Stimulated activated naive CD8-positive, alpha-beta T cell treated with anti-CD3 and anti-CD28 coated beads, Interleukin-15, Interleukin-2, amounts not matched to agents 100 ng/mL and 50 ng/mL, for 24 hours (primary cell): ENCODE measurements around the gene TLE4.
"Not testable (repeated sequence)": the region's sequence is repeated elsewhere in the genome, so short reads cannot be mapped to it uniquely, and the experiment has no call there.

Experiments used
- H3K27ac Mint-ChIP-seq: one replicate; pipeline ENCODE4 v1.8.0; 2021; ENCODE audit warnings: mild to moderate bottlenecking, mixed read lengths
- H3K27me3 Mint-ChIP-seq: one replicate; pipeline ENCODE4 v1.8.0; 2021; ENCODE audit warnings: mixed read lengths
- H3K36me3 Mint-ChIP-seq: one replicate; pipeline ENCODE4 v1.8.0; 2021; ENCODE audit warnings: low read depth, mixed read lengths
- H3K4me1 Mint-ChIP-seq: one replicate; pipeline ENCODE4 v1.8.0; 2021; ENCODE audit warnings: low read depth, mixed read lengths
- H3K4me3 Mint-ChIP-seq: one replicate; pipeline ENCODE4 v1.8.0; 2021; ENCODE audit warnings: mild to moderate bottlenecking, mixed read lengths
- H3K9me3 Mint-ChIP-seq: one replicate; pipeline ENCODE4 v1.8.0; 2021; ENCODE audit warnings: mixed read lengths

Gene TLE4

DNA sequence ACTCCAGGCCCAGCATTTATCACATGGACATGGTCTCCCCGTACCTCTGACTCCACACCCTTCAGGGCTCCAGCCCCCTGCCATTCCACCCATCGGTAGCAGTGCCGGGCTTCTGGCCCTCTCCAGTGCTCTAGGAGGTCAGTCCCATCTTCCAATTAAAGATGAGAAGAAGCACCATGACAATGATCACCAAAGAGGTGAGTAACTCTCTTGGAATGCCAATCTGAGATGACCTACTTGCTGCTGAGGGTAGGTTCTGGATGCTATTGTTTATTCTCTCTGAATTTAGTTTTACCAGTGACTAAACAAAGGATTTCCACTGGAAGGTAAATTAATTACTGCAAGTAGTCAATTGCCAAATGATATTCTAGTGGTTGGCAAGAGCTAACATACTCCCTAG, 80.8 kb downstream of the TLE4 start:
- H3K27ac Mint-ChIP-seq, result no peak overlapping the region
- no peaks in the 10 kb centered on the region for H3K27me3 Mint-ChIP-seq

DNA sequence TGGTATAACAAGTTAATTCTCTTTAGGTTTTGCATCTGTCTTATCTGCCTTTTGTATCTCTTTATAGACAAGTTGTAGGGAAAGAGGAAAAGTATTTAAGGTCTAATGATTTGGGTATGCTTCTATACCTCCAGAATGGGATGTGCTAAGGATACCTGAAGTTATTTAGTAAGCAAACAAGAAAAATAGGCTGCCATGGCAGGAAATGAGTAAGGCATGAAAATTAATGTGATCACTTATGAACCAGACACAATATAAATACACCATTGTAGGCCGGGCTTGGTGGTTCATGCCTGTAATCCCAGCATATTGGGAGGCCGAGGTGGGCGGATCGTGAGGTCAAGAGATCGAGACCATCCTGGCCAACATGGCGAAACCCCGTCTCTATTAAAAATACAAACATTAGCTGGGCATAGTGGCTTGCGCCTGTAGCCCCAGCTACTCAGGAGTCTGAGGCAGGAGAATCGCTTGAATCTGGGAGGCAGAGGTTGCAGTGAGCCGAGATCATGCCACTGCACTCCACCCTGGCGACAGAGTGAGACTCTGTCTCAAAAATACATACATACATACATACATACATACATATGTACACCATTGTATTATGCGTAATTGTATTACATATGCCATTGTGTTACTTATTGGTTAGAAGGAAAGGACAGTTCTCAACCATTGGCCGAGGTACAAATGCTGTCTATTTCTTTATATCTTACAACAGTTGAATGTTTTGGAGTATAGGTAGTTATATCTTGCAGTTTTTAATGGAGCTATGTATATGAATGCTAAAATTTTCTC, 83.0 kb downstream of the TLE4 start:
- not testable (repeated sequence) for H3K27me3 Mint-ChIP-seq, H3K9me3 Mint-ChIP-seq, H3K4me3 Mint-ChIP-seq, H3K27ac Mint-ChIP-seq
- H3K4me1 Mint-ChIP-seq, result peaks cover 23% of the 10 kb centered on the region
- H3K36me3 Mint-ChIP-seq, result peaks cover 56% of the 10 kb centered on the region

More for the DNA sequence above, 80.8 kb downstream of the TLE4 start:
- Mint-ChIP-seq H3K4me1 (peaks cover 6% of the 10 kb centered on the region), H3K9me3 (no peaks in the 10 kb centered on the region), H3K4me3 (no peak overlapping the region), H3K36me3 (peaks cover 41% of the 10 kb centered on the region)

DNA sequence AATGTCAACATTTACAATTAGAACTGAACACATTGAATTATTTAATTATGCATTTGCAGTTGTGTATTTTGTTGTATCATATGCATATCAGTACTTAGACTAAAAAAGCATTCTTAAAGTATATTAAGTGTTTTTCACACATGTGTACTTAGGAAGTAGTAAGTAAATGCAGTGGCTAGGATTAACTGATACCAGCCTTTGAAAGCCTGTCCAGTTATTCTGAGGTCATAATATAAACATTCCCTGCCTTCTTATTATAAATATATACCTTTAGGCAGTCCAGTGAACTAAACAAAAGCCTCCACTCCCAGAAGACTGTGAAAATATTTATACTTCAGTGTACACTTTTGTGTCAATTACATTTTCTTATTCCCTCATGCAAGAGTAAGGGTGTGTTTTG, 83.8 kb downstream of the TLE4 start:
- Mint-ChIP-seq H3K27me3 (no peaks in the 10 kb centered on the region), H3K9me3 (no peaks in the 10 kb centered on the region), H3K4me1 (peaks cover 23% of the 10 kb centered on the region), H3K4me3 (no peak overlapping the region), H3K27ac (no peak overlapping the region), H3K36me3 (peaks cover 54% of the 10 kb centered on the region)

DNA sequence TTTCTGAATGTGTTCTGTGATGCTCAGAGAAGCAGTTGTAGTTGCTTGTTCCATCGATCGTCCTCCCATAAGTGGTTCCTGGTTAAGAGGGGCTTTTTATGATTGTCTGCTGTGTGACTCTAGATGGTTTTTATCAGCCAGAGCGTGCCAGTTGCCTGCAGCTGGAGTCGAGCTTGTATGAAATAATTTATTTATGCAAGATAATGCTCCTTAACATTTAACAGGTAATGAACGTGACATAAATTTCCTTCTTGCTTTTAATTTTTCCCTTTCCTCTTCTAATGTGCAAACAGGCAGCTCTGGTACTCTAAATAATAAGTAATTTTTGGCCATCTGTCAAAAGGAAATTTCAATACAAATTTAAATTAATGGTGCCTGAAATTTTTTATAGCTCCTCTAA, 84.4 kb downstream of the TLE4 start:
- H3K4me1 Mint-ChIP-seq, result peaks cover 26% of the 10 kb centered on the region
- no peaks in the 10 kb centered on the region for H3K27me3 Mint-ChIP-seq
- no peak overlapping the region for H3K27ac Mint-ChIP-seq
- peaks cover 54% of the 10 kb centered on the region for H3K36me3 Mint-ChIP-seq
- no peaks in the 10 kb centered on the region for H3K9me3 Mint-ChIP-seq
- no peak overlapping the region for H3K4me3 Mint-ChIP-seq

DNA sequence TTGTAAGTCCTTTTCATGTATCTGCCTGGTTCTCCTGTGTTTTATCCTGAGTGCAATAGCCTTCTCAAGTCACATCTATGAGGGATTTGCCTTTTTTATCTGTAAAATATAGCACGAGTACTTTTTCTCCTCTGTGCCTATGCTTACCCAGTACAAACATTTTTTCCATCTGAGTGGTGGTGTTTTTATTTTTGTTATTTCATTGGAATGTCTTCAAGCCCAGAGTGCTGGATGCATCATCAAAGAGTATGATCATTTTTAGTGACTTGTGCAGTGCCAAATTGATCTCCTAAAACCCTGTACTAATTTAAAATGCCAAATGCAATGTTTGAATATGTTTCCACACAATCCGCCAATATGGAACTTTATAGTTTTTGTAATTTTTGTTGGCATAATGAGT, 86.1 kb downstream of the TLE4 start:
- Mint-ChIP-seq H3K27me3 (no peaks in the 10 kb centered on the region), H3K4me3 (no peak overlapping the region)

DNA sequence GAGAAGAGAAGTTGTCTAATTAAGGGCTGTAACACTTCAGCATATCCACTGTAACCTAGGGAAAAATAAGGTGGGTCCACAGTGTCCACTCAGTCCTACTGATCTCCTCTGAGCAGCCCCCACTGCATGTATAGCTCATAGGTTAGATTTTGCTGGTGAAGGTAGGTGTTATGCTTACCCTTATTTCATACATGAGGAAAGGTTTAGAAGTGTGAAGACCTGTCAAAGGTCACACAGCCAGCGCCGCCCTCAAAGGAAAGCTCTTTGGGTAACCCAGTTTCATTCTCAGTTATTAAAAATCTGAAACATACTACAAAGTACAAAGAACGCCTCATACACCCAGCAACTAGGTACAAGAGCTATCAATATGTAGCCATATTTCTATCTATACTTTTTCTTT, 87.2 kb downstream of the TLE4 start:
- H3K9me3 Mint-ChIP-seq, result no peaks in the 10 kb centered on the region
- peaks cover 45% of the 10 kb centered on the region for H3K36me3 Mint-ChIP-seq
- no peak overlapping the region for H3K4me3 Mint-ChIP-seq
- no peak overlapping the region for H3K27ac Mint-ChIP-seq
- peaks cover 48% of the 10 kb centered on the region for H3K4me1 Mint-ChIP-seq
- no peaks in the 10 kb centered on the region for H3K27me3 Mint-ChIP-seq

More for the DNA sequence above, 86.1 kb downstream of the TLE4 start:
- peaks cover 56% of the 10 kb centered on the region for H3K36me3 Mint-ChIP-seq
- H3K9me3 Mint-ChIP-seq, result no peaks in the 10 kb centered on the region
- peaks cover 41% of the 10 kb centered on the region for H3K4me1 Mint-ChIP-seq
- no peak overlapping the region for H3K27ac Mint-ChIP-seq

DNA sequence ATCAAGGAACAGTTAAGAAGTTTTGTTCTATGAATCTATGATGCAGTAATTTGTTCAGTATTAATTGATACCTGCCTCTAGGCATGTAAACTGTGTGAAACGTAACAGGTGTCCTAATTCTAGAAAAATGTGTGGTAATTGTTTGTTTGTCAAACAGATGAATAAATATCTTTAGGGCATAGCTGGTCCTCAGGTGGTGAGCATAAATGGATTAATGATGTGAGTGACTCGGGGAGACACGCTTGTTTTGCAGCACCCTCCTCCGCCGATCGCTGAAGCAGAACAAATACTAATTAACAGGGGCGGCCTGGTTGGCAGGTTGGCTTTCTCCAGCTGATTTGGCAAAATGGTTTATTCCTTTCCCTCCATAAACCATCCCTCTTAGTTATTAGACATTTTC, 88.8 kb downstream of the TLE4 start:
- Mint-ChIP-seq H3K4me3 (no peak overlapping the region), H3K9me3 (no peaks in the 10 kb centered on the region), H3K27ac (no peak overlapping the region), H3K27me3 (no peaks in the 10 kb centered on the region), H3K4me1 (peaks cover 56% of the 10 kb centered on the region), H3K36me3 (peaks cover 43% of the 10 kb centered on the region)

DNA sequence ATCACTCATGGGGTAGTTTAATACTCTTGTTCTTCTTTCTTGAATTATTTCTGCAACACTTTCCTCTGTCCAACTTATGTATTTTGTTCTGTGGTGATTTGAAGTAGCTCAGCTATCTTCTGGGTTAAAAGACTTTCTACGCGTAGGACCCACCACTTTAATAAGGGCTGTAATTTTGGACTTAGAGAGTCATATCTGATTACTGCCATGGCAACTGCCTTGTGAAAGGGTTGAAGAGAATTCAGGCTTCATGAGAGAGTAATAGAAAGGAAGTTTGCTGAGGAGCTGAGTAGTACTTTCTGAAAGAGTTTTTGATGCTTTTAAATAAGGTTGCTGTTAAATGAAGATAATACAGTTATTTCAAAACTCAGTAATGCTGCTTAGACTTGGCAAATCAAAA, 89.5 kb downstream of the TLE4 start:
- H3K27ac Mint-ChIP-seq, result no peak overlapping the region
- no peaks in the 10 kb centered on the region for H3K27me3 Mint-ChIP-seq
- H3K9me3 Mint-ChIP-seq, result no peaks in the 10 kb centered on the region
- H3K4me3 Mint-ChIP-seq, result no peak overlapping the region
- peaks cover 60% of the 10 kb centered on the region for H3K4me1 Mint-ChIP-seq
- H3K36me3 Mint-ChIP-seq, result peaks cover 37% of the 10 kb centered on the region

DNA sequence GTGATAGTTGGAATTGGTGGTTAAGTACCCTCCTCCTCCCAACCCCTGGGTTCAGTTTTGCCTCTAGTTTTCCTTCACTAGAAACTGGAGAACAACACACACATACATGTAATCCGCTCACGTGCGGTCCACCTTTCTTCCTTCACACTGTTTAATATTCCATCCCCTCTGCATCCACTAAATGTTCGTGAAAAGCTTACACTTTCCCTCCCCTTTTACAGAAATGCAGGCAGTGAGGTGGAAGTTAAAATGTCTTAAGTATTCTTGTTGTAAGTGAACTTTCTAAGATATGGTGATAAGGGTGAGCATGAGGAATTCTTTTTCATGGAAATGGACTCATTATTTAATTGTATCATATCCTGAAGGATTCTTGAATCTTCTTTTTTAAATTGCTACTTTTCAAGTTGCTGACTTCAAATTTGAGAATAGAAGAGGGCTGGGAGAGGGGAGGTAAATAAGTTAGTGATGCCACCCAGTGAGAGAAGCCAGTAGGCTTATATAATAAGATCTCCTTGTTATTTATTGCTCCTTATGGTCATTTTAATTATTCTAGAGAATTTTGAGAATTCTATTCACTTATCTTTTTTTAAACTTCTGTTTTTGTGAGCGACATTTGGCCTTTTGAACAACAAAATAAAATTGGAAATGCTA, 90.2 kb downstream of the TLE4 start:
- Mint-ChIP-seq H3K4me3 (no peak overlapping the region), H3K27me3 (no peaks in the 10 kb centered on the region), H3K36me3 (peaks cover 30% of the 10 kb centered on the region), H3K4me1 (peaks cover 60% of the 10 kb centered on the region), H3K9me3 (no peaks in the 10 kb centered on the region), H3K27ac (peak overlapping the region; percentile 34)

DNA sequence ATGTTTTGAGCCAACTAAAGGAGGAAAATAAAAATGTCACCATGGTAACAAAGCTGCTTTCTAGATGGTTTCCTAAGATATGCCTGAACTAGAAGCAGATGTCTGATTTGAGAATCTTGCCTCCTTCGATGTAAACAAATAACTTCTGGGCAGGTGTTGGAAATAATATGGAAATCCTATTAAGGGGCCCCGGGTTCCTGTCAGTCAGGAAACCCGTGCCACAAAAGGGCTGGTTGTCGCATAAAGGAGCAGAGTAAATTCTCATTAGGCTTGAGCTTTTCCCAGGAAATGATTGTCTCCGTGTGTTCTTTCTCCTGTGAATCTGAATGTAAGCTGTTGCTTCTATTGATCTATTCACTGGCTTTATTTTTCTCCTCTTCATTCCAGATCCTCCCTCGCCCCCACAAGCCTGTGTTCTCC, 90.8 kb downstream of the TLE4 start:
- H3K4me1 Mint-ChIP-seq, result peaks cover 58% of the 10 kb centered on the region
- H3K27me3 Mint-ChIP-seq, result no peaks in the 10 kb centered on the region
- H3K9me3 Mint-ChIP-seq, result no peaks in the 10 kb centered on the region
- H3K36me3 Mint-ChIP-seq, result peaks cover 27% of the 10 kb centered on the region
- no peak overlapping the region for H3K4me3 Mint-ChIP-seq
- peak overlapping the region; percentile 34 for H3K27ac Mint-ChIP-seq

DNA sequence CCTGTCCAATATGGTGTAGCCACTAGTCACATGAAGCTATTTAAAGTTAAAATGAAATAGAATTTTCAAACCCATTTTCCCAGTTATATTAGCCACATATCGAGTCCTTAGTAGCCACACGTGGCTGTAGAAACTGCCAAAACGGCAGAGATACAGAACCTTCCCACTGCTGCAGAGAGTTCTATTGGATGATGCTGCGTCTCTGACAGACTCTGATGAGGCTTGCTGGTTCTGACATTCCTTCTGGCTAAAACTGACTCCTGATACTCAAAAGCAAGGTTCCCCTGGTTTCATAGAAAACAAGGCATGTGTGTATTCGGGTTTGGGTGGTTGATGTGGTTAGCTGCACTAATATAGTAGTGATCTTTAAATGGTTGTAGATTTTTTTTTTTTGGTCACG, 91.5 kb downstream of the TLE4 start:
- peaks cover 30% of the 10 kb centered on the region for H3K36me3 Mint-ChIP-seq
- H3K27ac Mint-ChIP-seq, result no peak overlapping the region
- no peaks in the 10 kb centered on the region for H3K9me3 Mint-ChIP-seq
- H3K4me3 Mint-ChIP-seq, result no peak overlapping the region
- H3K27me3 Mint-ChIP-seq, result no peaks in the 10 kb centered on the region
- peaks cover 53% of the 10 kb centered on the region for H3K4me1 Mint-ChIP-seq

DNA sequence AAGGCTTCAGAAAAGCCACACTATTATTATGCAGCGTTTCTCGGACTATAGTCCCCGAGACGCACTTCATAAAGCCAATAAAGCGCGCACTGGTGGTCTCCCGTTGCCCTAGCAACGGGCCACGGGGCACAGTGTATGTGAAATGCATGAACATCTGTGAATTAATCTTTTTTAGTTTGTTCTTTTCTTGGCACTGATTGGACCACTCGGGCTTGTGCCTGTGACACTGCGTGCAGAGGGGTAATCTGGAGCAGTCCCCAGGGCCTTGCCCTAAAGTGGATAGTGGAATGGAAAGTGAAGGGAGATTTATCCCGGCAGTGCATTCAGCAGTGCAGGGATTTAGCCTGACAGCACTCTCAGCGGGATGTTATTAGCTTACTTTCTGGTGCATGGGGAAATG, 92.1 kb downstream of the TLE4 start:
- H3K4me3 Mint-ChIP-seq, result no peak overlapping the region
- H3K36me3 Mint-ChIP-seq, result peaks cover 28% of the 10 kb centered on the region
- peaks cover 47% of the 10 kb centered on the region for H3K4me1 Mint-ChIP-seq

DNA sequence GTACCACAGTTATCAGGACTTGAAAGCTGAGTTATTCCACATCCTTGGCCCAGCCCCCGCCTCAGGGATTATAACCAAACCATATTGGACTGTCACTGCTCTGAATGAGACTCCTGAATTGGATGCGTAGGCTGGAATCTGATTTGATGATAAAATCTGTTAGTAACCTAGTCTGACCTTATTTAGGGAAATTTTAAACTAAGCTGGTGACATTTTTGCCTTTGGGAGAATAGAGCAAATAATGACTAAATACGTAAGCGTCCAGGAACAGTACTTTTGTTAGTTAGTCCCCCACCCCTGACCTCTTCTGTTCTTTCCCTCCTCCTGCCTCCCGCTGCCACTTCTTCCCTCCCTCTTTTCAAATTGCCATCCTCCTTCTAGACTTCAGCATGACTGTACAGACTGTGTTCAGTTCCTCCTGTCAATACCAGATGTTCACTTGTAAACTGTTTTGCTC, 92.6 kb downstream of the TLE4 start:
- no peaks in the 10 kb centered on the region for H3K27me3 Mint-ChIP-seq
- H3K36me3 Mint-ChIP-seq, result peaks cover 23% of the 10 kb centered on the region
- H3K9me3 Mint-ChIP-seq, result no peaks in the 10 kb centered on the region
- peaks cover 42% of the 10 kb centered on the region for H3K4me1 Mint-ChIP-seq
- H3K4me3 Mint-ChIP-seq, result no peak overlapping the region
- H3K27ac Mint-ChIP-seq, result no peak overlapping the region

More for the DNA sequence above, 92.1 kb downstream of the TLE4 start:
- H3K27ac Mint-ChIP-seq, result no peak overlapping the region
- no peaks in the 10 kb centered on the region for H3K9me3 Mint-ChIP-seq
- no peaks in the 10 kb centered on the region for H3K27me3 Mint-ChIP-seq

DNA sequence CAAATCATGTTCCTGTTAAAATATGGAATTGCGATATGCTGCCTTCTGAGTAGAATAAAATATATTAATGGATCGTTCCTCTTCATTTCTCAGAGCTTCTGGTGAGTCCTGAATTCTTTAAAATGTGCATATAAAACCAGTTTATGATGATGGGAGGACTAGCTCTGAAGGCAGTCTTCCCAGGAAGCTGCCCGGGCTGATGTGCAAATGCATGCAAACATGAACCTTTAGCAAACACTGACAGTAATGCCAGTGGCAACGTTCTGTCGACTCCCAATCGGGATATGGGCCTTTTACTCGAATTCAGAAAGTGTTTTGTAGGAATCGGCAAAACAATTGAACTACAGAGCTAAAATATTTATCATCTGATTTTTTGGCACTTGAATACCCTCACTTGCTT, 93.6 kb downstream of the TLE4 start:
- Mint-ChIP-seq H3K36me3 (peaks cover 31% of the 10 kb centered on the region), H3K27me3 (no peaks in the 10 kb centered on the region), H3K9me3 (no peaks in the 10 kb centered on the region), H3K27ac (no peak overlapping the region), H3K4me1 (peaks cover 44% of the 10 kb centered on the region), H3K4me3 (no peak overlapping the region)

DNA sequence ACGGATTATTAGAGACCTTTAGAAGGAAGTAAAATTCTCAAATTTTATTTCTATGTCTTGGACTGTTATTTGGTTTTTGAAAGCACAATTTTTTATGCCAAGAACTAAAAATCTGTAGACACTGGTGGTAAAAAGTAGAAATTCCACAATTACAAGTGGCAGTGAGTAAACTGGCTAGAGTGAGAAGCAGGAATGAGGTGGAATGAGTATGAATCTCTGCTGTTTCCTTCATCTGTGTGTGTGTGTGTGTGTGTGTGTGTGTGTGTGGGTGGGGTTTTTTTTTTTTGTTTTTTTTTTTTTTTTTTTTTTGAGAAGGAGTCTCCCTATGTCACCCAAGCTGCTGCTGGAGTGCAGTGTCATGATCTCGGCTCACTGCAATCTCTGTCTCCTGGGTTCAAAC, 94.2 kb downstream of the TLE4 start:
- Mint-ChIP-seq H3K36me3 (peaks cover 36% of the 10 kb centered on the region), H3K27me3 (no peaks in the 10 kb centered on the region), H3K4me1 (peaks cover 48% of the 10 kb centered on the region), H3K4me3 (no peak overlapping the region), H3K27ac (no peak overlapping the region), H3K9me3 (no peaks in the 10 kb centered on the region)
